GM18508 (cell line): ENCODE data around the gene TLCD3A.
"Not testable (repeated sequence)": the region's sequence is repeated elsewhere in the genome, so short reads cannot be mapped to it uniquely, and the experiment has no call there.

ENCODE experiments used
- ATAC-seq: cut with Tn5 transposase; IDR thresholded peaks from one replicate; pipeline ENCODE4 v1.9.1; 2021; ENCODE audit warnings: moderate number of reproducible peaks; ENCODE audit not compliant: insufficient read depth, unreplicated experiment

The TLCD3A gene

GRCh38 chr17:732067-732901 lies at the start of gene TLCD3A:
TSS of gene TLCD3A (plus strand) at chr17:732596. CDS start at chr17:732648, 52 bp downstream.
- ATAC-seq = no peak

GRCh38 chr17:683040-683439 lies 49.4 kb upstream of the TLCD3A start:
- no peak for ATAC-seq

- no peak for ATAC-seq
These were observed 48.7 kb upstream of the TLCD3A start for GRCh38 chr17:683499-684254.

GRCh38 chr17:685006-685405 lies 47.4 kb upstream of the TLCD3A start:
- no peak for ATAC-seq

GRCh38 chr17:688100-688989 lies 44.1 kb upstream of the TLCD3A start:
- ATAC-seq = no peak

- no peak for ATAC-seq
These were observed 42.7 kb upstream of the TLCD3A start for GRCh38 chr17:689556-690275.

GRCh38 chr17:690361-690760 lies 42.0 kb upstream of the TLCD3A start:
- ATAC-seq = no peak

- no peak for ATAC-seq
These were observed 41.0 kb upstream of the TLCD3A start for GRCh38 chr17:691423-691822.

GRCh38 chr17:692116-692515 lies 40.3 kb upstream of the TLCD3A start:
- no peak for ATAC-seq

GRCh38 chr17:693791-694638 lies 38.4 kb upstream of the TLCD3A start:
- no peak for ATAC-seq

- no peak for ATAC-seq
These were observed 36.0 kb upstream of the TLCD3A start for GRCh38 chr17:696369-696768.

- ATAC-seq = no peak
These were observed 34.7 kb upstream of the TLCD3A start for GRCh38 chr17:697682-698081.

- ATAC-seq = not testable (repeated sequence)
These were observed 34.3 kb upstream of the TLCD3A start for GRCh38 chr17:698096-698495.

- no peak for ATAC-seq
These were observed 33.1 kb upstream of the TLCD3A start for GRCh38 chr17:699345-699744.

- ATAC-seq = no peak
These were observed 31.8 kb upstream of the TLCD3A start for GRCh38 chr17:700504-701094.

GRCh38 chr17:703081-703875 lies 29.1 kb upstream of the TLCD3A start:
- ATAC-seq = no peak

GRCh38 chr17:704111-704864 lies 28.1 kb upstream of the TLCD3A start:
- no peak for ATAC-seq
